NCI-H526 treated with DMSO at 0.1 percent for 48 hours (cell line): Measurements from ENCODE around the gene ADD2.

ENCODE experiments used
- DNase-seq: peaks from one replicate; lab custom pipeline; 2025; lab: John Stamatoyannopoulos, UW

Gene ADD2

GRCh38 chr2:70698847-70699246 is 69.2 kb downstream of the ADD2 start:
- no peak for DNase-seq

- DNase-seq: no peak
Observed at GRCh38 chr2:70697603-70698383, 70.2 kb downstream of the ADD2 start.

GRCh38 chr2:70696142-70696541 is 71.9 kb downstream of the ADD2 start:
- DNase-seq: no peak

GRCh38 chr2:70692256-70692655 is 75.7 kb downstream of the ADD2 start:
- DNase-seq: no peak

GRCh38 chr2:70691497-70692140 is 76.4 kb downstream of the ADD2 start:
- DNase-seq: no peak

- no peak for DNase-seq
Observed at GRCh38 chr2:70690846-70691245, 77.2 kb downstream of the ADD2 start.

GRCh38 chr2:70688427-70688826 is 79.6 kb downstream of the ADD2 start:
- no peak for DNase-seq

GRCh38 chr2:70687461-70687795 is 80.6 kb downstream of the ADD2 start:
- DNase-seq: no peak

- no peak for DNase-seq
Observed at GRCh38 chr2:70686577-70687460, 81.2 kb downstream of the ADD2 start.

- DNase-seq: no peak
Observed at GRCh38 chr2:70685771-70686171, 82.2 kb downstream of the ADD2 start.

GRCh38 chr2:70684846-70685622 is 83.0 kb downstream of the ADD2 start:
- DNase-seq: no peak

GRCh38 chr2:70683455-70683854 is 84.5 kb downstream of the ADD2 start:
- DNase-seq: no peak

- DNase-seq: no peak
Observed at GRCh38 chr2:70680735-70681134, 87.3 kb downstream of the ADD2 start.

- DNase-seq: no peak
Observed at GRCh38 chr2:70679259-70679658, 88.7 kb downstream of the ADD2 start.

- DNase-seq: no peak
Observed at GRCh38 chr2:70678576-70679143, 89.3 kb downstream of the ADD2 start.

GRCh38 chr2:70676301-70677035 is 91.5 kb downstream of the ADD2 start:
- DNase-seq: no peak

GRCh38 chr2:70675862-70676261 is 92.1 kb downstream of the ADD2 start:
- no peak for DNase-seq

- DNase-seq: no peak
Observed at GRCh38 chr2:70674636-70675430, 93.2 kb downstream of the ADD2 start.

GRCh38 chr2:70673041-70673647 is 94.9 kb downstream of the ADD2 start:
- no peak for DNase-seq
